Measurements from ENCODE around the gene THTPA. TPM values are rescaled to one million over a fixed set of nuclear protein-coding genes. Genes with fewer than 3 reads are reported as not detected.
A peak's percentile ranks its signal among the peaks of the same experiment; 100 is the strongest.

Gene THTPA
- total RNA-seq, 1 donor from 2014 or later: 4.6 TPM

DNA sequence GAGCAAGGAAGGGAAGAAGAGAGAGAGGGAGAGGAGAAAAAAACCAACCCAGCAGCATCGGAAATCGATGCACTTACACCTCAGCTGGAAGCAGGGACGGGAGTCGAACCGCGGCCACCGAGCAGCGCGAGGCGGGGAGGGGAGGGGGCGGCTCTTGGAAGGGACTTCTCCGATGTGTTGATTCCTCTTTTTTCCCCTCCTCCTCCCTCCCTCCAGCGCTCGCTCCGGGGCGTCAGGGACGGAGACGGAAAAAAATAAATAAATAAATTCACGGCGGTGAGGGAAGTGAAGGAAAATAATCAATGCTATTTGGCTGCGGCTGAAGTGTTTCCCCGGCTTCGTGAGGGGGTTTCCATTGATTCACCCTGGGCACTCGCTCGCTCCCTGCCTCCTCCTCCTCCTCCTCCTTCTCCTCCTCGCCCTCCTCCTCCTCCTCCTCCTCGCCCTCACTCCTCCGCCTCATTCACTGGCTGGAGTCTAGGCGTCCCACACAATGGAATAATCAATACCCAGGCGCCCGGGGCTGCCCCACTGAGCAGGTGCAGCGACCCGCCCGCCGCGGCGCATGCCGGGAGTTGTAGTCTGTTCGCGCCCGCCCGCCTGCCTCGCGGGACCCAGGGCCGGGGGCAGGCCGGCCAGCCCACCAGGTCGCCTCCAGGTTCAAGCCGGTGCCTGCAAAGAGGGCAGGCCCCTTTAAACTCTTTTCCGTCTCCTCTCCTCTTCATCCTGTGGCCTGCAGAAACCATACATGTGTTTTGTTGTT, 4.6 kb upstream of the THTPA start, which contains the start of gene ZFHX2:
Gene ZFHX2, minus strand, starts transcription at position 500 of the 763 bp plus-strand sequence. CDS start 16,440 bp downstream, outside the sequence.
- DNase-seq (ENCODE audit: low read depth in 2 of 2): peak in 1 of 2 donors; percentile 62

DNA sequence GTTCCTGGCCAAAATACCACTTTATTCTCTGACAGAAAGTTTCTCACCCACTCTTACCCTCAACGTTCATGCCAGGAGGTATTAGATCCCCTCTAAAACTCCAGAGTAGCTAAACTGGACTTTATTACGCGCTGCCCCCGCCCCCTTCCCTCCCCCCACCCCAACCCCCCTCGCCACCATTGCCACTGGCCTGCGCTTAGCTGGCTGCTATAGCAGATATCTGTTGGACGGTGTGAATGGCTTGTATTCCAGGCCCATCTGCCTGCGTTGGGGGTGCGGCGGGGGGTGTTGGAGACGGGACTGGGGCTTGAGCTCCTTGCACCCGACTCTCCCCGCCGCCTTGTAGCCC, 564 bp upstream of the THTPA start:
- DNase-seq (ENCODE audit: low read depth in 2 of 2): no peak

DNA sequence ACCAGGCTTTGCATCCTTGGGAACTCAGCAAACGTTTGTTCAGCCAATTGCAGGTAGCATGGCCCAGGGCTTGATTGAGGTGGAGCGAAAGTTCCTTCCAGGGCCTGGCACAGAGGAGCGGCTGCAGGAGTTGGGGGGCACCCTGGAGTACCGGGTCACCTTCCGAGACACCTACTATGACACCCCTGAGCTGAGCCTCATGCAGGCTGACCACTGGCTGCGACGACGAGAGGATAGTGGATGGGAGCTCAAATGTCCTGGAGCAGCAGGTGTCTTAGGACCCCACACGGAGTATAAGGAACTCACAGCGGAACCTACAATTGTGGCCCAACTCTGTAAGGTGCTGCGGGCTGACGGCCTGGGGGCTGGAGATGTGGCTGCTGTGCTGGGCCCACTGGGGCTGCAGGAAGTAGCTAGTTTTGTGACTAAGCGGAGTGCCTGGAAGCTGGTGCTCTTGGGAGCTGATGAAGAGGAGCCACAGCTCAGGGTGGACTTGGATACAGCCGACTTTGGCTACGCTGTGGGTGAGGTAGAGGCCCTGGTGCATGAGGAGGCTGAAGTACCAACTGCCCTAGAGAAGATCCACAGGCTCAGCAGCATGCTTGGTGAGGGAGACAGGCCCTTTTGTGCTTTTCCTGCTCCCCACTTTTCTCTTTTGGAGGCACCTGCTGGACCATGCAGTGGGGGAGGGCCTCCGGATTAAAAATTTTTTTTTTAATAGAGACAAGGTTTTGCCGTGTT, 799 bp downstream of the THTPA start:
- no peak for DNase-seq (ENCODE audit: low read depth in 2 of 2)

DNA sequence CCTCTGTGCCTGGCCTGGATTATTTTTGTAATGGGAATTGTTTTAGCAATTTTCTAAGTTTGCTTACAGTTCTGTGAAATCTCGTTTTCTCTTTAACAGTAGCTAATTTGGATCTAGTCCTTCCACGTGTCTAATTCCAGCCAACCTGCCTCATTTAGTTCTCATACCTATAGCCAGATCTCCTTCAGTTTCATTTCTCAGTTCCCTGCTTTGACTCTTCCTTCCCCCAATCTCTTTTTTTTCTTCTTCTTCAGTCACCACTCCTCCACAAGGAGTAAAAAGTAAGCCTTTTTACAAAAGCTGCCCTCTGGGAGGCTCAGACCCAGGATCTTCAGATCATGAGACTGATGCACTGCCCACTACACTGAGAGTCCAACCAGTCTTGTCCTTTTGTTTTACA, 1.4 kb downstream of the THTPA start:
- DNase-seq (ENCODE audit: low read depth in 2 of 2): no peak

DNA sequence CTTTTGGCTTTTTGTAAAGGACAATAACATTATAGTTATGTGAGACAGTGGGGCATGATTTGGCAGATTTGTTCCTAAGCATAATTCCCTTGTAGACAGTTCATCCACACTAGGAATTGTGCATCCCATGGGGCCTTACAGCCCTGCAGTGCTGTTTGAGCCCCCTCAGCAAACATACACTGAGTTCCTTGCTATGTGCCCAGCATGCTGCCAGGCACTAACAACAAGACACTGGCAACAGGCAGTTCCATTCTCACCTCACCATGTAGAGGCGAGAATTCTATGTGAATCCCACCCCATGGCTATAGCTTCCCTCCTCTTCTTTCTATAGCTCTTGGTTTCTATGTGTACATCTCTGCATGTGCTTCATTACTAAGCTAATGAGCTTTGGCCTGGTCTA, 1.9 kb downstream of the THTPA start:
- DNase-seq (ENCODE audit: low read depth in 2 of 2): no peak

DNA sequence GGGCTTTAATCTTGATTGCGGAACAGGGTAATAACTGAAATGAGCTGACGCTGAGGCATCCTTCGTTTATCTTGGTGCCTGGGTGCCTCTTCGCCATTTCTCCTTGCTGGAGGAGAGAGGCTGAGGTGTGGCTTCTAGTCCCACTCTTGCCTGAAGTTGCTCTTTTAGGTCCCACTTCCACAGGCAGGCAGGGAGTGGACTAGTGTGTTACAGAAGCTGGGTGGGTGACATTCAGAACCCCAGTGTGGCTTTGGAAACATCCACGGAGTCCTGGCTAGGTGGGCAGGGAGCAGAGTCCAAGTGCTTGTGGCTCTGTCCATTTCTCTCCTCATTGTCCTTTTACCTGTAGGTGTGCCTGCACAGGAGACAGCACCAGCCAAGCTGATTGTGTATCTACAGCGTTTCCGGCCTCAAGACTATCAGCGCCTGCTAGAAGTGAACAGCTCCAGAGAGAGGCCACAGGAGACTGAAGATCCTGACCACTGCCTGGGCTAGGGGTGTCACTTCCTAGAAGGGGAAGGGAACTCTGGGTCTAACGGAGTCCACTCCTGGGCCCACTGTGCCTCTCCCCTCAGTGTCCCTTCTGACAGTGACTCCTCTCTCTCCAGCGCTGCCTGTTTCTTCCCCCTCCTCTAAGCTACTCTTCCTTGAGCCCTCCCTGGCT, 2.4 kb downstream of the THTPA start:
- DNase-seq (ENCODE audit: low read depth in 2 of 2): no peak

DNA sequence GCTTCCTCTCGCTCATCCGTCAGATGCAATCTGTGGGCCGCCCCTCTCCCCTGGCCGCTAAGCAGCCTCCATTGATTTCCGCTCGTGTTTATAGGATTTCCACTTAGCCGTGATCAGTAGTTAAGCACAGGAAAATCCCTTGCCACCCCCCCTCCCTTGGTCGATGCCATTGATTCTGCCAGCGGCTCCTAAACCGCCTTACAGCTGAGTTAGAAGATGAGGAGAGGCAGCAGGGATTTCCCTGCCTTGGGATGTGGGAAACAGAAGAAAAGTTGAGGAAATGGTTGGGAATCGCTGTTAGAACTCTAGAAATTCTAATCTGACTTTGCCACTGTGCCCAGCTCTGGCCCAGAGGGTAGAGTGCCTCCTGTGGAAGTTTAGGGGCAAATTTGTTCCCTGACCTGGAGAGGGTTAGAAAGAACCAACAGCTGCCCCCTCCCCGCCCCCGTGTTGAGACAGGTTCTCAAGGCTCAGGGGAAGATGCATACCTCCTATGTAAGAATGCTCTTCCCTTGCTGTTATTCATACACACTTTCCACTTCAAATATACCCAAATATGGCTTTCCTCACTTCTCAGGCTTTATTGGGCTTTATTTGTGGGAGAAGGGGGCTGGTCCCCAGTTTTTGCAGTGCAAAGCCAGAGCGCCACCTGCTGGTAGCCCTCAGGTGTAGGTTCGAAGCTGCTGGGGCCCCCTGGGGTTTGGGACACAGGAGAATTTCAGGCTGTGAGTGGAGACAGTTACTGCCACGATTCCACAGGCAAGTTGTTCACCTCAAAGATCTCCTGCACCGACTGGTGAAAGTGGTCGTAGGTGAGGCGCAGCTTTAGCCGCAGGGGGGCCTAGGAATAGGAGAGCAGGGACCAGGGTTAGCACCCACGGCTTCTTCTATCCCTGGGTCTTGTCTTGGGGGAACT, 3.2 kb downstream of the THTPA start:
- peak in 1 of 2 donors; percentile 57 for DNase-seq (ENCODE audit: low read depth in 2 of 2)

DNA sequence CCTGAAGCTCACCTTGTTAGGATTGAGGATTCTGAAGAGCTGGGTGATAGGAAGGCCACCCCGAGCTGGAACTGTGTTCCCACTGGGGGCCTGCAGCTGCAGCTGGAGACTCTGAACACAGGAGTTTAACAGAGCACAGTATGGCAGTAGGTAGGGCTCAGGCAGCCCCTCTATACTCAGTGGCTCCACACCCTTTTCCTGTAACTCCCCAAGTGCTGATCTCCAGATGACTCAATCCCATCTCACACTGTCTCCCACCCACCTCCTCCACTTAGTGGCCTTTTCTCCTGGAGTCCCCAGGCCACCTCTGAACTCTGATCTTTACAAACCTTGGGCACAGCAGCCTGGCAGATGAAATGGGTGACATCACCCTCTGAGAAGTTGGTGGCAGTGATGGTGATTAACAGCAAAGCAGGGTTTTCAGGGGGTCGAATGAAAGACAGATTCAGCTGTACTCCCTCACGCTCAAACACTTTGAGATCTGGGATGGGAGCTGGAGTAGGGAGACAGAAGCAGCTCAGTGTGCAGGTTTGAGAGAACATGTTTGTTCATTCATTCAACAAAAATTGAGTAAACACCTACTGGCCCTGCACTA, 4.0 kb downstream of the THTPA start:
- no peak for DNase-seq (ENCODE audit: low read depth in 2 of 2)

DNA sequence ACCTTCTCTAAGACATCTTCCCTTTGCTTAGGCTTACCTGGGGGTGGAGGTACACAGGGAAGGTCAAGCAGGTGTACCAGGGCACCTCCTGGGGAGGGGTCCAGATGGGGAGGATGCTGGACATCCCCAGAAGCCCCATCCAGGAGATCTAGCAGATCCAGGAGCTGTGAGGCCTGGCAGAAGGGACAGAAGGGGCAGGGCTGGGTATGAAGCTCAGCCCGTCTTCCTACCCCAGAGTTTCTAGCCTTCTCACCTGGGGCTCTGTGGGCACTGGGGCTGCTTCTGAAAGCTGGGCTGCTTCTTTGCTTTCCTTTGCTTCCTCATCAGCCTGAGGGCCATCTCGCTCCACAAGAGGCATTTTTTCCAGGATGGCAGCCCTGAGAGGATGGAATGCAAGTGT, 5.2 kb downstream of the THTPA start:
- no peak for DNase-seq (ENCODE audit: low read depth in 2 of 2)

DNA sequence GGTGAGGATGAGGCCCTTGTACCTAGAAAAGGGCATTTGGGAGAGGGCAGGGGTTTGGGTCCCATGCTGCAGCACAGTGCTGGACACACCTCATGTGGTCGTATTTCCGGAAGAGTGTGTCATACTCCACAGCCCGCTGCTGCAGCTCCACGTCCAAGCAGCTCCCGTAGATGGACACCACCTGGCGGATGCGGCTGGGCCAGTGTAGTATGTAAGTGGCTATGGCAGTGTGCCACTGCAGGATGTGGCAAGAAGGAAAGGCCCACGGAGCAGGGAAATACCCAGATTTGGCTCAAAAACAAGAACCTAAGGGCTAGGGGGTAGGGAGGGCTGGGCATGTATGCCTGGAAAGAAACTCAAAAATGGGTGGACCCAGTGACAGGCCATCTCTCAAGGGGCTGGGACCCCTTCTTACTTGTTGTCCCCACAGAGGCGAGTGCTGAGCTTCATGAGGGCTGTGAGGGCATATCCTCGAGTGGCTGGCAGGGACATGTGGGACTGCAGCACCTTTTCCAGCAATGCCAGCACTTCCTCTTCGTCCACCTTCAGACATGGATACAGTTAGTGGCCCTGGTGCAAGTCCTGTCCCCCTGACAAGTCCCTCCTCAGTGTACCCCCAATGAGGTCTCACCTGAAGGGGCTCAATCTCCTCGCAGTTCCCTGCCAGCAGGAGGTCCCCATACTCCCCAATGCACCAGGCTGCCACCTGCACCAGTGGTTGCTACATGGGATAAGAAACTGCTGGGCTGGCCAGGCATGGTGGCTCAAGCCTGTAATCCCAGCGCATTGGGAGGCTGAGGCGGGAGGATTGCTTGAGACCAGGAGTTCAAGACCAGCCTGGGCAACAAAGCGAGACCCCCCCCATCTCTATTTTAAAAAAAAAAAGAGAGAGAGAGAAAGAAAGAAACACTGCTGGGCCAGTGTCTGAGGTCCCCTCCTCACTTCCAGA, 6.1 kb downstream of the THTPA start:
- DNase-seq (ENCODE audit: low read depth in 2 of 2): no peak

DNA sequence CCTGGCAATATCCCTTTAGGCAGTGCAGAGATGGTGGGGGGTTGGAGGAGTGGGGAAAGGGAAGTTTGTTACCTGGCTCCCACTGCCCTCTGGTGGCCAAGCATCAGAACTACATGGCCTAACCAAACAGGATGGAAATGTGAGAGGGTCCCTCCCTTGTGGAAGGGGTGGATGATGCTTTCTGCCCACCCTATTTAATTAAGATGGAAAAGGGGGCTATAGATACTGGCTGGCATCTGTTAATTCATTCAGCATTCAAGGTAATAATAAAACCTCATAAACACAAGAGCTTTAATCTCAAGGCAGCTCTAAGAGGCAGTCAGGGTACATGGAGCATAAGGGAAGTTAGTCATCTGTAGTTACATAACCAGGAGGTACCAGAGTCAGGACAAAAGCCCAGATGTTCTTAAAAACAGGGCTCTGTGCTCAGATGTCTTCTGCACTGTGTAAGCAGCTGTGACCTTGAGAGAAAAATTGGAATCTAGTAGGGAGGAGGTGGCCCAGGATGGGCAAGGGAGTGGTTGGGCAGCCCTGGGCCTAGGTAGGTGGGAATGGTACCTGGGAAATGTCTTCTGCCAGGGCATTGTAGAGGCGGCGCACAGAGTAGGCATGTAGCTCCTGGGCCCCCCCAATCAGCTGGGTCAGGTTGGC, 6.9 kb downstream of the THTPA start:
- peak; percentile 30 to 54 for DNase-seq (ENCODE audit: low read depth in 2 of 2)

DNA sequence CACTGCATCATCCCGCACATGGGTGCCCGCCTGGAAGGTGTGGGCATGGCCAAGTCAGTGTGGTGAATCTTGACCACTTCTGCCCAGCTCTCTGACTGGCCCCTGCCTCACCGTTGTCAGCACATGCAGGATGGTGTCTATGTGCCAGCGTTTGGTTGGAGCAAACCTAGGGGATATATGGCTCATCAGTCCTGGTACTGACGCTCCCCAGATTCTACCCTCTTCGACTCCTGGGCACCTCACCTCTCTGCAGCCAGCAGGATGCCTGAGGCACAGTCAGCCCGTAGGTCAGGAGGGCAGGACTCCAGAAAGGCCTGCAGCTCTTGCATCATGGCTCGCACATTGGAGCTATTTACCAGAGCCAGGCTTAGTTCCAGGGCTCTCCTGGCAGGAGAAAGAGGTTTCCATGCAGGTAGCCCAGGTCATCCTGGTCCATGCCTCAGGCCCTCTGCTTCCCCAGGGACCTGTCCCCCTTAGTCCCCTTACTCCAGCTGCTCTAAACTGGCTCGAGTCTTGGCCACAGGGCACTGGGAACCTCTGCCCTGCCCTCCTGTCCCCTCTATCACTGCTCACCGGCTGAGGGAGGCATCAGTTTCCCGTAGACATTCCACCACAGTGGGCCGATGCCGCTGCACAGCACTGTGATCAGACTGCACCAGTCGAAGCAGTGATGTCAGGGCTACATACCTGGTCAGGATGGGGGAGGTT, 7.6 kb downstream of the THTPA start:
- no peak for DNase-seq (ENCODE audit: low read depth in 2 of 2)

DNA sequence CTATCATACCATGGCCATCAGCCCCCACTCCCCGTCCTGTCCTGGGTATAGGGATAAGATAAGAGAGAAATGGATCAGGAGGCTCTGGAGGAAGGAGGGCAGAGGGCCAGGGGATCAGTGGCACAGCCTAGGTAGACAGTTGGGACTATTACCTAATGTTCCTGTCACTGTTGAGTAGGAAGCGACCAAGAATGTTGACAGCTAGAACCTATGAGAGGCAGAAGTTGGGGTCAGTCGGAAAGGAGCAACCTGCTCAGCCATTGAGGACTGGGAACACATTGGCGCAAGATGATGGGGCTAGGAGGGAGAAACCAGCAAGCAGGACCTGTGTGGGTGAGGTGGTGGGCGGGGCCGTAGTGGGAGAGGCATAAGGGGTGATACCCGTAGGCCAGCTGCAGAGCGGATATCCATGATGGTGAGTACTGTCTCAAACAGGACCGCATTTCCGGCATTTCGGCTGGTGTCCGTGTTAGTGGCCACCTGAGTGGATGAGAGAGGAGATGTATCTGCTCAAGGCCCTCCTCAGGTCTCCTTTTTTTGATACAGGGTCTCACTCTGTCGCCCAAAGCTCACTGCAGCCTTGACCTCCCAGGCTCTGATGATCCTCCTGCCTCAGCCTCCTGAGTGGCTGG, 8.2 kb downstream of the THTPA start:
- DNase-seq (ENCODE audit: low read depth in 2 of 2): no peak

DNA sequence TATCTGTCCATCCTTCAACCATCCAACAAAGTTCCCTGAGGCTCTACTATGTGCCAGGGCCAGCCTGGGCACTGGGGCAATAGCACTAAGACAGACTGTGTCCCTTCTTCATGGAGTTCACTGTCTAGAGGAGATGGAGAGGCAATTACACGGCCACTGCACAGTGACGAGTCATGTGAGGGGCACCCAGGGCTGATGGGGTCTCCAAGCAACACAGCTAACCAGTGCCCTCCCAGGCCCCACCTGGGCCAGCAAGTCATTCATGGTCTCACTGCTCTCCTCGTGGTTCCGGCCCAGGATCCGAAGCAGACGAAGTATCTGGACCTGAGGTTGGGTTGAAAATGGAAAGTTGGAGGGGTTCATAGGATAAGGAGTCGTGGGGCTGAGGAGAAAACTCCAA, 8.8 kb downstream of the THTPA start:
- DNase-seq (ENCODE audit: low read depth in 2 of 2): no peak

DNA sequence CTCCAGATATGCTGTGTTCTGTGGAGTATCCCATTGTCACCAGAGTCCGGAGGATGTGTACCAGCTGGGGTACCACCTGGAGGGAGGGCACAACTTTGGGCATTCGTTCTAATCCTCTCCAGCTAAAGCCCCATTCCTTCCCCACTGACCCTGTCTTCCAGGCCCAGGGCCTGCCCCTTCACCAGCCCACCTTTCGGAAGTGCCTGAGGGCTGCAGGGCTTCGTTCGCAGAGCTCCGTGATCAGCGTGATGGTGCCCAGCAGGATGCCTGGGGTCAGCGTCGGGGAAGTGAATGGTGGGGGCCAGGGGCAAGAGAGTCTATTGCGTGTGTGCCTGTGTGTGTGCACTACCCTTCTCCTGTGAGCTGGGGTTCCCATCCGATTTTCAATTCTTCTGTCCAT, 9.6 kb downstream of the THTPA start:
- no peak for DNase-seq (ENCODE audit: low read depth in 2 of 2)

DNA sequence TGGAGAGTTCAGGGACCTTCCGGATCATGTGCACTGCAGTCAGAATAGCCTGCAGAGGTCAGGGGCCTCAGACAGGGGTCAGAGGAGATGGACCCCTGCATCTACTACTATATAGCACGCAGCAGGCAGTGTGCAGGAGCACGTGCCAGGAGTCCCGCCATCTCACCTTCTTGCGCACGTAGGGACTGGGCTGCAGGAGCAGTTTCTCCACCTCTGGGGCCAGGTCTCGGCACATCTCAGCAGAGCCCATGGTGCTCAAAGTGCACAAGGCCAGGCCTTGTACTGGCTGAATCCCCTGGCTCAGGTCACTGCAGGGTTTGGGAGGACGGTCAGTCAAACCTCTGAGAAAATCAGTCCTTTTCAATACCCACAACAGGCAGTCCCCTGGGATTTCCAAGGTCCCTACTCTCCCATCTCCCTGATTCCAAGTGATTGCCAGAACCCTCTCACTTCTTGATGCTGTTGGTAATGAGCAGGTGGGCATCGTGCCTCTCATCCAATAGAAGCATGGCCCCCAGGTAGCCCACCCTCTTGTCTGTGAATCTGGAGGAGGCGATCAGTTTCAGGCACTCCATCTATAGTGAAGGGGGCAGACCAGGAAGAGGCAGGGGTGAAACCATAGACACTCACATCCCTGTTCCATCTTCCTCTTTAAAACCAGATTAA, 10.2 kb downstream of the THTPA start:
- no peak for DNase-seq (ENCODE audit: low read depth in 2 of 2)

DNA sequence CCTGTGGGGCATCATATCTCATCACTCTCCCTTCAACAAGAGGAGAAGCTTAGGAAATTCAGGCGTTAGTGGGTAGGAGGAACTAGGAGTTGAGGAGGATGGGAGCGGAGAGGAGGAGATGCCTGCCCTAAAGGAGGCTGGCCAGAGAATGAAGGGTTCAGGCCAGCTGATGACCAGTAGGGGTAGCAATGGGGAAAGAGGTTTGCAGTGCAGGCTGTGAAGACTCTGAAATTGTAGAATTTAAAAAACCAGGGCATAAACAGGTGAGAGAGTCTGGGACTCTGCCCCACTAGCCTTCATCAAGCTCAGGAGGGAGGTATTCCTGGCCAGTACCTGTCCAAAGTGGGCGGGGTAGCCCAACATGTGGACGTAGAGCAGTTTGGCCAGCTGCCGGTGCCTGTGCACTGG, 10.7 kb downstream of the THTPA start:
- no peak for DNase-seq (ENCODE audit: low read depth in 2 of 2)
